HG03460 (cell line): ENCODE measurements around the gene HSH2D.
"Not testable (repeated sequence)": the region's sequence is repeated elsewhere in the genome, so short reads cannot be mapped to it uniquely, and the experiment has no call there.

Experiments used
- ATAC-seq: cut with Tn5 transposase; IDR thresholded peaks from one replicate; pipeline ENCODE4 v1.9.1; 2021; ENCODE audit not compliant: unreplicated experiment

HSH2D gene, protein sequence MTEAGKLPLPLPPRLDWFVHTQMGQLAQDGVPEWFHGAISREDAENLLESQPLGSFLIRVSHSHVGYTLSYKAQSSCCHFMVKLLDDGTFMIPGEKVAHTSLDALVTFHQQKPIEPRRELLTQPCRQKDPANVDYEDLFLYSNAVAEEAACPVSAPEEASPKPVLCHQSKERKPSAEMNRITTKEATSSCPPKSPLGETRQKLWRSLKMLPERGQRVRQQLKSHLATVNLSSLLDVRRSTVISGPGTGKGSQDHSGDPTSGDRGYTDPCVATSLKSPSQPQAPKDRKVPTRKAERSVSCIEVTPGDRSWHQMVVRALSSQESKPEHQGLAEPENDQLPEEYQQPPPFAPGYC

DNA sequence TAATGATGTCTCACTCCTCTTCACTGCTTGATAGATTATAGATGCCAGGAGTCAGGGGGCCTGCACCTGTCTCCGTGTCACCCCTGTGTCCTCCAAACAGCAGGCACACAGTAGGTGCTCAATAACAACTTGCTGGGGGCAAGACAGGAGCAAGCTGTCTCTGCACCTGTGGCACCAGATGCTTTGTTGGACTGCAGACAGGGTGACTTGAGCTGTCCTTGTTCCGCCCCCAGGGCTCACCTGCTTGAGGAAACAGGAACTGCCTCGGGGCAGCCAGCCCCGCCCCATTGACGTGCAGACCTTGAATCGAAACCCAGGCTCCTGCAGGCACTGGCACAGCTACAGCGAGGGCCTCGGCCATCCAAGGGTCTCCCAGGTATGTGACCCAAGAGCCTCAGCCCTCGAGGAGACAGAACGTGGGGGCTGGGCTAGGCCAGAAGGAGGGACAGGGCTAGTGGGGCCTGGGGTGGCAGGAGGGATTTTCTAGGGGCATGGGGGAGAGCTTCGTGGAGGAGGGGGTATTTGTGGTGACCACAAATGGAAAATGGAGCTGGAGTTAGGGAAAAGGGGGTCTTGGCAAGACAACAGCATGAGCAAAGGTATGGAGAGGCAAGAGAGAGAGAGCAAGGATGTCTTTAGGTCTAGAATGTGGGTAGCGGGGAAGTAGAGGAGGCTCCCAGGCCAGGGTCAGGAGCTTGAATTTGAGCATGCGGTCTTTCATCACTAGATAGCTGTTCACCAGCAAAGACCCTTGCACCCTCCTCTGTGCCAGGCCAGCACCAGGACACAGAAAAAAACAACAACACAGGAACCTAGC is at the start of gene HSH2D:
Gene HSH2D (plus strand): TSS at position 287 of the 817 bp plus-strand sequence. CDS start 5,066 bp downstream, outside the sequence.
- peak; percentile 52 for ATAC-seq

DNA sequence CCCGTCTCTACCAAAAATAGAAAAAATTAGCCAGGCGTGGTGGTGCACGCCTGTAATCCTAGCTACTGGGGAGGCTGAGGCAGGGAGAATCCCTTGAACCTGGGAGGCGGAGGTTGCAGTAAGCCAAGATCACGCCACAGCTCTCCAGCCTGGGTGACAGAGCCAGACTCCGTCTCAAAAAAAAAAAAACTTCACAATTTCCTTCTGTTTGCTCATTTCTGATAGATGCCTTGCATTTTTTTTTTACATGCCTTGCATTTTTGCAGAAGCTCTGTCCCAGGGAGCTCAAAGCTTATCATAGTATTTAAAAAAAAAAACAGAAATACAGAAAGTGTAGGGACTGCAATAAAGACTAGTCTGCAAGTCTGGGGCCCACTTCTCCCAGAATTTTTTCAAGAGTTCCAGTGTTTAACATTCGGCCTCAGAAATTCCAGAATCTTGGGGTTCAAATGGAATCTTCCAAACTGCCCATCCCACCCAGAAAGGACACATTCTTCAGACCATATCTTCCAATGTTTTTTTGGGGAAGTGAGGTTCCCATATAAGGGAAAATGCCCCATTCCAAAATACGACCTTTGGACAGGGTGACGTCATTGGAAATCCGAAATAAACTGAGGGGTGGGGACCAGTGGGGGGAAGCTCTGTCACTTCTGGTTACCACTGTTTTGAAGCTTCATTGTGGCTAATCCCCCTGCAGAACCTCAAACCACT is 49.0 kb upstream of the HSH2D start:
- no peak for ATAC-seq

DNA sequence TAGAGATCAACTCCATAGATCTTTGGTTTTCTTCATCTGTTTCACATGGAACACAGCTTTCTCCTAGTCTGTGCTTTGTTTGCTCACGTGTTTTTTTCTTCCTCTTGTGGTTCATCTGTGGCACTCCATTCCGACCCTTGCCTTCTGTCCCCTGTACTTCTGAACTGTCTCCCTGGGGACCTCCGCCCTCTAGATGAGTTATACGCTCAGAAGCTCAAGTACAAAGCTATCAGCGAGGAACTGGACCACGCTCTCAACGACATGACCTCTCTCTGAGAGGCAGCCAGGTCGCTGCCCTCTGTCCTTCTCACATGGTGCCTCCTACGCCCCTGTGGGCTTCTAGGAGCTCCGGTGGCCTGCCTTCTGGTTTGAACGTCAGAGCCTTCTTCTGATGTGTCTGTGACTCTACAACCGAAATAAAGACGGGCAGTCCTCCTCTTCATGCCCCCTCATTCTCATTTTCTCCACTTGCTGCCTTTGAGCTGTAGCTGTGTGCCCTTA is 48.4 kb upstream of the HSH2D start:
- ATAC-seq: no peak

DNA sequence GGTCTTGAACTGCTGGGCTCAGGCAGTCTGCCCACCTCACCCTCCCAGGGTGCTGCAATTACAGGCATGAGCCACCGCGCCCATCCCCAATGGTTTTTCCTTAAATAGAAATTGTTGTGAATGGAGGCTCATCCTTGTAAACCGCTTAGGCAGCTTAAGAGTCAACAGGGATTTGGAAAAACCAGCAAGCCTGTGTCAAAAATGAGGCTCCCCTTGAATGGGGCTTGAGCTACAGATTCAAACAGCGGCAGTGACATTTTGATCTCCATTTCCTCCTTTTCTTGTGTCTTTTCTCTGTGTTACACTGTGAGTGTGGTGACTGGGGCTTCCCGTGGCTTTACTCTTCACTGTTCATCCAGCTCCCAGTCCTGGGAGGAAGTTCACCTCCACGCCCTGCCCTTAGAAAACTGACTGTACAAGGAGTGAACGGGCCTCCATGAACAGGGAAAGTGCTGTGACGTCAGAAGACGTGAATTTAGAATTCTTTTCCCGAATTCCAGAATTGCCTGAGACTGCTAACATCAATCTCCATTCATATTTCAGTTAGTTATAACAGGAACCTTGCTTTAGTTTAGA is 47.1 kb upstream of the HSH2D start:
- no peak for ATAC-seq

DNA sequence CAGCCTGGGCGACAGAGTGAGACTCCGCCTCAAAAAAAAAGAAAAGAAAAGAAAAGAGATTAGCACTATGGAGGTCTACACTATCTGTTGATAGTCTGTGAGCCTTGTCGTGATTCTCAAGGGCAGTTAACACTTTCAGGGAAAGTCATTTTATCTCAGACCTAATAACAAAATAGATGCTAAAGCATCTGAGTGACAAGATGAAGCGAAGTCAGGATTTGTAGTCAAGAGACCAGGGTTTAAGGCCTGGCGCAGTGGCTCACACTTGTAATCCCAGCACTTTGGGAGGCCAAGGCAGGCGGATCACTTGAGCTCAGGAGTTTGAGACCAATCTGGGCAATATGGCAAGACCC is 45.1 kb upstream of the HSH2D start:
- ATAC-seq: no peak

DNA sequence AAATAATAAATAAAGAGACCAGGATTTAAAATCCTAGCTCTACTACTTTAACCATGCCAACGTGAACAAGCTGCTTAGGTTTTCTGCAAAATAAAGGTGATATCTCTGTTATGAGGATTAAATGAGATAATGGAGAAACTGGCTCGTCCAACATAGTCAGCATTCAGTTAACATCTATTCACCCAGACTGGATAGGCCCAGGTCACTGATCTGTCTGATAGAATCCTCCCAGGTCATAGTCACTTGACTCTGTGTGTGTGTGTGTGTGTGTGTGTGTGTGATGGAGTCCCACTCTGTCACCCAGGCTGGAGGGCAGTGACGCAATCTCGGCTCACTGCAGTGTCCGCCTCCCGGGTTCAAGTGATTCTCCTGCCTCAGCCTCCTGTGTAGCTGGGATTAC is 44.7 kb upstream of the HSH2D start:
- no peak for ATAC-seq

DNA sequence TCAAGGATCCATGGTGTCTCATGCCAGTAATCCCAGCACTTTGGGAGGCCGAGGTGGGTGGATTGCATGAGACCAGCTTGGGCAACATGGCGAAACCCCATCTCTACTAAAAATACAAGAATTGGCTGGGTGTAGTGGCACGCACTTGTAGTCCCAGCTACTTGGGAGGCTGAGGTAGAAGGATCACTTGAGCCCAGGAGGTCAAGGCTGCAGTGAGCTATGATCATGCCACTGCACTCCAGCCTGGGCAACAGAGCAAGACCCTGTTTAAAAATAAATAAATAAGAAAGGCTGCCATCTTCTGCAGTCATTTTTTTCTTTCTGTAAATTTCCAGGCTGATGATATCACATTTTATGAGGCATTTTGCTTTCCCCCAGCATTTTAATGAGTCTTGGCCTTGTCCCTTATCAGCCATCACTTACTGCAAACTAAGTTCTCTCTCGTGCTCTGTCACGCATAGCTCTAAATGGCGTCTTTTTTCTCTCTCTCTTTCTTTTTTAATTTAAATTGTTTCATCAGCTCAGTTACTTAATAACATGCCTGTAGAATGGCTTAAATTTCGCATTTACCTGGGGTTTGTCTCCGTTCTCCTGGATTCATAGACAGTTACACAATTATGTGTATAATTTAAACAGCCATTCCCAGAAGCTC is 44.0 kb upstream of the HSH2D start:
- ATAC-seq: not testable (repeated sequence)

DNA sequence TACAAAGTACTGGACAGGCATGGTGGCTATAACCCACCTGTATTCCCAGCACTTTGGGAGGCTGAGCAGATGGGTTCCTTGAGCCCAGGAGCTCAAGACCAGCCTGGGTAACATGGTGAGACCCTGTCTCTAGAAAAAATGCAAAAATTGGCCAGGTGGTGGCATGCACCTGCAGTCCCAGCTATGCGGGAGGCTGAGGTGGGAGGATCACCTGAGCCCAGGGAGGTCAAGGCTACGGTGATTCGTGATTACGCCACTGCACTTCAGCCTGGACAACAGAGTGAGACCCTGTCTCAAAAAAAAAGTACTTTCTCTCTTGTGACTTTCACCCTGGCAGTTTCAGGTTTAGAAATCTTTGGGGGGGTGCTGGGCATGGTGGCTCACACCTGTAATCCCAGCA is 43.0 kb upstream of the HSH2D start:
- ATAC-seq: no peak

DNA sequence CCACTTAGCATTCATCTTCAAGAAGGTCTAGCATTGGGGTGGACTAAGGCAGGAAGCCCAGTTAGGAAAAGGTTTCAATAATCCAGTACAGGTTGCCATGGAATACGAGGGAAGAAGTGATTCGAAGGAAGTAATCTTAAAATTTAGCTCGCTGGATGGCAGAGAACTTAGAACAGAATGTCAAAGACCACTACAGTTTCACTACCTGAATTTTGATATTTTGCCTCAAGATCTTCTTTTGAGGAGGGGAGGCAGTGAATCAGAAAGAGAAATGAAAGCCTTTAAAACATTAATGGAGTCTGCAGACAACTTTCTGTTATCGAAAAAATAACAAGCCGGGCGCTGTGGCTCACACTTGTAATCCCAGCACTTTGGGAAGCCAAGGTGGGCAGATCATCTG is 38.8 kb upstream of the HSH2D start:
- no peak for ATAC-seq

DNA sequence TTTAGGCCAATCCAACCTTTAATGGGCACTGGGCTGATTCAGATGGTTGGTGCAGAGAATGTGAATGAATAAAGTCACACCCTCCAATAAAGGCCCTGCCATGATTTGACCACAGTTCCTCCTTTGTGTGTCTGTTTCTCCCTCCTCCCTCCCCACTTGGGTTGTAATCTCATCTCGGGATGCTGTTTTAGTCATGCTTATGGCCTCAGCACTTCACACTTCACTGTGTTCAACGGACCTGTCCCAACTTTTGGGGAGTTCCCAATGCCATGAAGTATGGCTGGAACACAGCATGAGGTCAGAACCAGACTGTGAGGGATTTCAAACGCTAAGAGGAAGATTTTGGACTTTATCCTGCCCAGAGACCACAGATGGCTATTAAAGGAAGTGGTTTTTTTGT is 37.4 kb upstream of the HSH2D start:
- ATAC-seq: no peak

DNA sequence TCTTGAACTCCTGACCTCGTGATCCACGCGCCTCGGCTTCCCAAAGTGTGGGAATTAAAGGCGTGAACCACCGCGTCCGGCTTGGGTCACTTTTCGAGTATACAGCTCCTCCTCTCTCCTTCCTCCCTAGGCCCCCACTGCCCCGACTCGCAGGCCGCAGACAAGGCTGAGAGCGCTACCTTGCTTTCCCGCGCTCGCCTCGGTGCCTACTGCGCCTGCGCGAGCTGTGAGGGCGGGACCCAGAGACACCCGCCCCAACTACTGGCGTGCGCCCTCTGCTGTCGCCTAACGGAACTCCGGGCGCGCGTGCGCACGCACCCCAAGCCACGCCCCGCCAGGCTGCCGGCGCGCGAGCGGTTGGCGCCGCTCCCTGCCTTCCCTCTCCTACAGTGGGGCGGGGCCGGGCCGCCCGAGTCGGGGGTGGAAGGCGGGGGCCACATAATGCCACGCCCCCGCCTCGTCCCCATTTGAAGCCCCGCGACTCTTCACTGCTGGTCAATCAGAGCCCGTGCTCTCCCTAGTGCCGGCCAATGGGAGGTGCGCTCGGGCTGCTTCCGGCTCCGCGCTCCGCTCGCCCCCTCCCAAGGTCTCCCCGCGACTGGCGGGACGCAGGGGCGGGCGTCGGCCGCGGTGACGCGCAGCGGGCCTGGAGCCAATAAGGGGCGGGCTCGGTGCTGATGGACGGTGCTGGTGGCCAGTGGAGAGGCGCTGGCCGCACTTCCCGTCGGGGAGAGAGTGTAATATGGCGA is 32.2 kb upstream of the HSH2D start, which contains the start of gene RAB8A:
Gene RAB8A (plus strand): TSS at position 730 of the 749 bp plus-strand sequence. CDS start 13 bp downstream, at position 743.
- peak; percentile 84 for ATAC-seq

DNA sequence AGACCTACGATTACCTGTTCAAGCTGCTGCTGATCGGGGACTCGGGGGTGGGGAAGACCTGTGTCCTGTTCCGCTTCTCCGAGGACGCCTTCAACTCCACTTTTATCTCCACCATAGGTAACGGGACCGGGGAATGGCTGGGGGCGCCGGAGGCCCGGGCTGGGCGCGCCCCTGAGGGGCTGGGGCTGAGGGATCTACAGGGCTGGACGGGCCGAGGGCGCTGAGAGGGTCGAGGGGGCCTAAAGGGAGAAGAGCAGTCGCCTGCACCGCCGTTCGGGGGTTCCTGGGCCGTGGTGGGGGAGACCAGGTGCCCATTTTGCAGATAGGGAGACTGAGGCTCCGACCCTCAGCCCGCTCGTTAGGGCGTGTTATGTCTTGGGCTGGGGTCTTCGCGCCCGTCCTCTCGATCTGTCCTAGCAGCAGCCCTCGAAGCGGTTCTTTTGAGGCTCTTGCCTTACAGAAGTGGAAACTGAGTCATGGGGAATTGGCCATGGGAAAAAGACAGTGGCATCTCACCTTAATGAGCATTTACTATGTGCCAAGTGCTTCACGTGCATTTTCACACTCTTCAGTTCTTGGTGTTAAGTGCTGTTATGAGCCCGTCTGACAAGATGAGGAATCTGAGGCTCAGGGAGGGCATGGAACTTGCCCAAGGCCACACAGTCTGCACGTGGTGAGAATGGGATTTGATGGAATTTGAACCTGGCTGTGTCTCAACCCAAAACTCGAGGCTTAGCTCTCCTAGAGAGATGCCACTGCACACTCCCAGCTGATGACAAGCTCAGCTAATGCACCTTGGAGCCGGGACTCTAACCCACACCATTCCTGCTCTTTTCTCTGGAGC is 31.4 kb upstream of the HSH2D start:
- no peak for ATAC-seq

DNA sequence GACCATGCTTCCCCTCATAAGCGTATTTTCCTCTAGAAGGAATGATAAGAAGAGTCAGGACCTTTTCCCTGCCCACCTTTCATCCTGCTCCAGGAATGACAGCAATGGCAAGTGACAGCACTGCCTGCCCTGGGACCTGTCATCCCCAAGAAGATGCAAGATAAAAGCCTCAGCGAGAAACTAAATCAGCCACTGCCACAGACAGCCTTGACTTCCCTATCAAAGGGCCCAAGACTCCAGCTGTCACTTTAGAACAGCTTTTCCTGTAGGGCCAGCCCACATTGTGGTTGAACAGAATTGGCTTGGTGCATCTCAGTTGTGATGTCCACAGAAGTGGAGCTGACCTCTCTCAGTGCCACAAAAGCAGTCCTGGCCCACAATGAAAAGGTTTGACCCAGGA is 30.7 kb upstream of the HSH2D start:
- ATAC-seq: no peak

DNA sequence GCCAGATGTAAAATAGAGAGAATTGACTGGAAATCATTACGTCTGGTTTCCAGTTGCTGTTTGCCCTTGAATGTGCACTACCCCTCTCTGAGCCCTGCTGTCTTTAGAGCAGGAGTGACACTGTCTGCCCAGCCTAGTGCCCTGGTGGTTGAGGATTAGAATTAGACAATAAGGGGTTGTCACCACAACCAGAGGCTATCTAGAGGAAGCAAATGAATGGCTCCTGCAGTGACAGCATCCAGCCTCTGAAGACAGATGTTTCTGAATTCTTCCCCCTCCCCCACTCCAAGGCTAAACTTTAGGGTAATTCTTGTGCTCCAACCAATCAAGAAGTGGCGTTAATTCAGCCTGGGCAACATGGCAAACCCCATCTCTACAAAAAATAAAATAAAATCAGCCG is 29.8 kb upstream of the HSH2D start:
- no peak for ATAC-seq

DNA sequence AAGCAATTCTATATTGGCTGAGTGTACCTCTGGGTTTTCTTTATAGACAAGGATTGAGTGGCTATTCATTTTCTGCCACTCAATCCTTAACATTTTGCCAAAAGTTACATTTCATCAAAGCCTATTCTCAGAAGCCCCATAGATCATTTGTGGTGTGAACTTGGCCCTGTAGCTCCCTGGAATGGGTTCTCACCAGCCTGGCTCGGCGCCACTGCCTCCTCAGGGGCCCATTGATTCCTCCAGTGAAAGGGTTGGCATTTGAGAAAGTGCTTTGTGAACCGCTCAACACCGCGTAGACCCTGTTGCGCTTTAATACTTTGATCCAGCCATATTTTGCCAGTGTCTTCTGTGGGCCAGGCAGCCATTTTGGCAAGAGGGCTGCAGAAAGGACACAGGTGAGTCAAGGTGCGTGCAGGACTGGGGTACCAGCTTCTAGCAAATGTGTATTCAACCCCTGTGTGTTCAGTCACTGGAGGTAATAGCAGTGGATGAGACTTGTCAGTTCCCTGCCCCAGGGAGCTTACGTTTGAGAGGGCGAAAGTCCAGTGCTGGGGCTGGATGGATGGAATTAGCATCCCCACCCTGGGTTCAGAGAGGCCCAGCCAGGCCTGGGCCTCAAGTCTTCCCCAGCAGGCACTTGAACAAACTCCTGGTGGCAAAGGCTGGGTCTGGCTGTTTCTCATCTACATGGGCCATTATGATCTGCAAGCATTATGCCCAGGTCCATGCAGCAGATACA is 28.0 kb upstream of the HSH2D start:
- ATAC-seq: no peak

DNA sequence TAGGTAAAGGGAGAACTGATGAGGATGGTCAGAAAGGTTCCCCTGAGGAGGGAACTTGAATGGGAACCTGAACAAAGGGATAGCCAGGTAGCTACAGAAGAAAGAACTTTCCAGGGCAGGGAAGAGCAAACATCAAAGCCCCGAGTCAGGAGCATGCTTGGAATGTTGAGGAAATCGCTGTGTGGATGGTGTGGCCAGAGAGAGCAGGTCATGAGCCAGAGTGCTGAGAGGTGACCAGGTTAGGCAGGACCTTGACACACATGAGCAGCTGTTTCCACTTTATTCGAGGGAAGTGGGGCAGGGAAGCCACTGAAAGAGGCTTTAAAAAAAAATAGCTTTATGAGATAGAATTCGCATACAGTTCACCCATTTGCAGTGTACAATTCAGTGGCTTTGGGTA is 27.4 kb upstream of the HSH2D start:
- no peak for ATAC-seq

DNA sequence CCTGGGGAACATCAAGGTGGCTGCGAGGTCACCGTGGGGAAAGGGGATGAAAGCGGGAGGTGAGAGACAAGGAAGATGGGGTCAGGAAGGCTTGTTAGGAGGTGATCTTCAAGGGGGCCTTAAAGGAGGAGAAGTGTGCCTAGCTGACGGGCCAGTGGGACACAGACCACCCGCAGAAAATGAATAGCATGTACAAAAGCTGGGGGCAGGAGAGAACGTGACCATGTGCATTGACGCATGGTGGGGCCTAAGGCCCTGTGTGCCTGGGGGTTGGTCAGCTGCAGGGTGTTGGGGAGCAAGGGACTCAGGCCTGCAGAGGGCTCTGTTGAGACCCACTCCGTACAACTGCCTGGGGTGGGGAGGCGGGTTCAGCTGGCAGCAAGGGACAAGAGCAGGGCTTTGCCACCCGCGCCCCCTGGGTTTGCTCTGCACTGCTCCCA is 25.9 kb upstream of the HSH2D start:
- no peak for ATAC-seq

DNA sequence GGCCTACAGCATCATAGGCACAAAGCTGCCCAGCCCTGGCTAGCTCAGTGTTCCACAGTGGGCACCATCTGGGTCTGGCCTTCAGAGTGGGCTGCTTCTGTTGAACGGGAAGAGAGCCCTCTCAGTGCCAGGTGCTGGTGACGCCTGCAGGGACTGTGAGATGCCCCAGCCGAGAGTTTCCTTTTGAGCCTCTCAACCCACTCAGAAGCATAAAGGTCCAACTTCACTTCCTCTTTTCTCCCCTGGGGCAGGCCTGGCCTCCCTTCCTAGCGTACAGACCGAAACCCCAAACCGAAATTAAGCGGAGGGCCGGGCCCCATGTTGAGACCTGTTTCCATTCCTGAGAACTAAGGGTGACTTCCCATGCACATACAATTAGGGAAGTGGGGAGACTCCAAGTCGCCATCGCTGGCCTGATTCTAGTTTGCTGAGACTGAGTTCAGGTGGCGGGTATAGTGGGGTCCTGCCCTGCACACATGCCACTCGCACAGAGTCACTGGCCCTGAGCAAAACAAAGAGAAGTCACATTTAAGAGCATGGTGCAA is 24.9 kb upstream of the HSH2D start:
- ATAC-seq: peak; percentile 65
